Ureter (tissue), 1 donor: ENCODE data around the gene BOK. TPM values are rescaled to one million over a fixed set of nuclear protein-coding genes. Genes with fewer than 3 reads are reported as not detected.

Source experiments
- DNase-seq: peaks from one replicate; pipeline ENCODE4 v3.0.0-alpha.2; 2020; ENCODE audit warnings: low spot score
- total RNA-seq: library from RNA; stranded (reverse); gene quantifications from one replicate; pipeline ENCODE4 v1.2.4, GENCODE V29; 2023
- donor health status: DM: yes; HTN: yes; CAD: no.

Gene BOK
- total RNA-seq, 1 donor from 2014 or later: 16.0 TPM

DNA sequence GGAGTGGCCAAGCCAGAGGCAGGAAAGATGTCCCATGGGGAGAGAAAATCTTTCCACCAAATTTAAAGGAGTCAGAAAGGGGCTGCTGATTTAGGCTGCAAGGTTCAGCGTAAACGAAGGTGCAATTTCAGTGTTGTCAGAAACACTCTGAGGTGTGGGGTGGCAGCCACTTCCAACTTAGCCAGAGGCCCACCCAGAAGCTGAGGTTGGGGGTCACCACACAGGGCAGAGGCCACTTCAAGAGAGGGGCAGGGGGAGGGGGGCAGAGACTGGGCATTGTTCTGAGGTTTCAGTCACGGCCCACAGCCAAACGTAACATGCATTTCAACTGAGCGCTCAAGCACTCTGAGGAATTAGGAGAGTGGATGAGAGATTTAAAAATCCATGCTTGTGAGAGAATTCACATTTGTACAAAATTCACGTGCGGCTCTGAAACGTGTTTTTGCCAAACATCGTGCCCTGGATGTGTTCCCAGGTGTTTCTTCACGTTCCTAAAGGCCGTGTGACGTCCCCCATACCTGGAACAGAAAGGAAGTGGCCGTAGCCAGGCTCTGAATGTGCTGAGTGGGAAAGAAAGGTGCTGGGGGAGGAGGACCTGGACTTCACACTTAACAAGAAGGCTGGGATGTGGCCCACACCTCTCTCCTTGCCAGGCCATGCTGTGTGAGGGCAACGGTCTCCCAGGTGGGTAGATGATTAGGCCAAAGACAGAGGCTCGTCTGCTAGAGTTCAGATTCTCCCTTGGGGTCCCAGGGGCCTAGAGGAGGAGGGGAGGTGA, 19.5 kb upstream of the BOK start:
- no peak for DNase-seq

DNA sequence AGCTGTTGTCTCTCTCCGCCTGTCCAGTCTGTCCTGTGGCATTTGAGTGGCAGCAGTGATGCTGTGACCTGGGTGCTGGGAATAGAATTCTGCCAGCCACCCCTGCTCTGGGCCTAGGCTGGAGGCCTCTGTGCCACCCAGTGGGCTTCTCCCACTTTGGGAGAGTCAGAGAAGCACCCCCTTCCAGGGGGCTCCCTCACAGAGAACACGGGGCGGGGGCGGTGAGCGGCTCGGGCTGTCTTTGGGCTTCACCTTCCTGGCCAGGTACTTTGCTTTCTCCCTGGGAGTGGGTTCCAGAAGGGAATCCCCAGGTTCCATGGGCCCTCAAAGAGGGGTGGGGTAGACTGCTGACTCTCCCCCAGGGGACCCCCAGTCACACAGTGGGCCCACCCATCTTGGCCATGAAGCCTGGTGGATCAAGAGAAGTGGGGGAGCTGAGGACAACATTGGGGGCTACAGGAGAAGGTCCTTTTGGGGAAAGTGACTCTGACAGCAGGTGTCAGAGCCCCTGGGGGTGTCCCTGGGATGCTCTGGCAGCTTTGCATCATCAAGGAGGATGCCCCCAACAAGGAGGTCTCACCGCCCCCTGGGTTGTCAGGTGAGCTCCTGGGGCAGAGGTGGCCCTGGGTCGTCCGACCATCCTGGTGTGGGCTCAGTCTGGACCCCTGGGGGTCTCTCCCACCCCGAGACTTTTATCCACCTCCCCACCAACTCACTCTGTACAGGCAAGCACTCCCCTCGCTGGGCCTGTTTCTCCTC, 18.8 kb upstream of the BOK start:
- DNase-seq: no peak

DNA sequence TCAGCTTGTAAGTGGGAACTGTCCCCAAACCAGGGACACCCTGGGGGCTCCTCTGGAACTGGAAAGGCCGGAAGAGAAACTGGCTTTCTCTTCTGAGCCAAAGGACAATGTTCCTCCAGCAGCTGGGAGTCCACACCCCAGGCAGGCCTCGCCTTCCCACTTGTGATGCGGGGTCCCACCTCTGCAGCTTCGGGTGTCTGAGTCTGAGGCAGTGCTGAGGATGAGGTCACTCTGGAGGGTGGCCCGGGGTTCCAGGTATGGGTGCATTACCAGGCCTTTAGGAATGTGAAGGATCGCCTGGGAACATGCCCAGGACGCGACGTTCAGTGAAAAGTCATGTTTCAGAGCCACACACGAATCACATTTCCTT, 18.2 kb upstream of the BOK start:
- no peak for DNase-seq

DNA sequence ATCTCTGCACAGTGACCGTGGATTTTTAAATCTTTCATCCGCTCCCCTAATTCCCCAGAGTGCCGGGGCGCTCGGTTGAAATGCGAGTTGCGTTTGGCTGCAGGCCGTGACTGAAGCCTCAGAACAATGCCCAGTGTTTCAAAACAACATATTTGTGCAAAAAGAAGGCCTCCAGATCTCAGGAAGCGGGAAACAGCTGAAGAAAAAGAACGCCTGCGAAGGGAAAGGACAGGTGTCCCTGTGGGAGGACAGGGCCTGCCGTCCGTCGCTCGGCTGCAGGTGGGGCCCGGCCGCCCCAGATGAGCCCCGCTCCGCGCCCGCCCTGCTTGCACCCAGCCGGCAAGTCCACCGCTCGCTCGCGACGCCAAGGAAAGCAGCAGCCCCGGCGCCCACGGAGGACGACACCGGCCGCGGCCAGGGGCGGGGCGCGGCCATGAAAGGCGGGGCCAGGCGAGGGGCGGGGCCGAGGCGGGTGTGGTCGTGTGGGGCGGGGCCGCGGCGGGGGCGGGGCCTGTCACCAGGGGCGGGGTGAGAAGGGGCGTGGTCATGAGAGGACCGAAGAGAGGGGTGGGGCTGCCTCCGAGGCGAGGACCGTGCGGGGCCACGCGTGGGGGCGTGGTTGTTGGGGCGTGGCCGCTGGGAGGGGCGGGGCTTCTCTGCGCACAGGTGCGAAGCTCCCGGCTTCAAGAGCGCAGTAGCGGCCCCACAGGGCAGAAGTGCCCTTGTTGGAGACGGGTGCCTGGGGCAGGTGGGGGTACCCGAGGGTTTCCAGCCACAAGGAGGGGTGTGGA, 17.6 kb upstream of the BOK start:
- DNase-seq: no peak

DNA sequence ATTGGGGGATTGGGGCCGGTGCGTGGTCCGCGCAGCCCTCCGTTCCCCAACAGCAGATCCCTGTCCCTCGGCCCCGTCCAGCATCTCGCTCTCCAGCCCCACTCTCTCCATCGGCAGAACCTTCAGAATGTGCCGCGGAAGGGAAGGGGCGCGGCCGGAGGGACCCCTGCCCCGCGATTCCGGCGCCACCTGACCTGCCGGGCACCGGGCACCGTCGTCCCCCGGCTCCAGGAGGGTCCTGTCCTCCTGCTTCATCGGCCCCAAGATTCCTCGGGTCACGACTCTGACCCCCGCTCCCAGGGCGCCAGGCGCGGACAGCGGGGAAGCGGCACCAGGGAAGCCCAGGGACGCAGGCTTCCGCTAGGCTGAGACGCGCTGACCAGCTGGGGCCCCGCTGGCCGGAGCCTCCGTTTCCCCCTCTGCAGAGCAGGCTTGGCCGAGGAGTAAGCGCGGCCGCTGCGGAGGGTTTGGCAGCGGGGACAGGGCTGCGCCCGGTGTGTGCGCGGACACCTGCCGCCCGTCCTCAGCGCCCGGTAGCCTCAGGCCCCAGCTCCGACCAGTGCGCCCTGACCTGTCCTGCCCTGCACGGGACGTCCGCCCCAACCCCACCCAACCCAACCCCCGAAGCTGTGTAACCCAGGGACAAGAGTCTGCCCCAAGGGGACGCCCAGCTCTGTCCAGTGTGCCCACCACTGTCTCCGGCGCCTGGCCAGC, 16.8 kb upstream of the BOK start:
- DNase-seq: no peak

DNA sequence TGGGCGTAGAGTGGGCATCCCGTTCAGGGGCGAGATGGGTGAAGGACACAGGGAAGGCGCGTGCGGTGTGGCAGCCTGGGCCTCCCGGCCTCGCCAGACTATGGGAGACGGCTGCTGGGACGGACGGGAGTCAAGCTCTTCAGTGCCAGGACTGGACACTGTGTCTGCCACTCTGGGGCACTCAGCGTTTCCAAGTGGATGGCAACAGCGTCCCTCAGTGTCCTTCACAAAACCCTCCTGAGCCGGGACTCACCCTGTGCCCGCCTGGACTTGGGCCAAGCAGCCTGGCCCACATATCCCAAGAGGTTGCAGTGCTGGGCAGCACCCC, 16.3 kb upstream of the BOK start:
- no peak for DNase-seq

DNA sequence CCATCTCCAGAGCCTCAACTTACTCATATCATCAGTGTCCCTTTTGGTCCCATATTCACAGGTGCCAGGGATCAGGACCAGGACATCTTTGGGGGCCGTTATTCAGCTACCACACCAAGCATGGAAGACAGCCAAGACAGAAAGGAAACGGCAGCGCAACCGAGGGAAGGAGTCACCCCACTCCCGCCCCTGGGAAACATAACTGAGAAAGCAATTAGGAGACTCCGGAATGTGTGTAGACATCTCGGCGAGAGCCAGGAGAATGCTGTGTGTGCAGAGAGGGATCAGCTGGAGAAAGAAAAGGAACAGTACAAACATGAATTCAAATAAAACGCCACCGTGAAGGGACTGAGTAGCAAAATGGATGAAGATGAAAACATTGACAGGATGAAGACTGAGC, 13.4 kb upstream of the BOK start:
- DNase-seq: no peak

DNA sequence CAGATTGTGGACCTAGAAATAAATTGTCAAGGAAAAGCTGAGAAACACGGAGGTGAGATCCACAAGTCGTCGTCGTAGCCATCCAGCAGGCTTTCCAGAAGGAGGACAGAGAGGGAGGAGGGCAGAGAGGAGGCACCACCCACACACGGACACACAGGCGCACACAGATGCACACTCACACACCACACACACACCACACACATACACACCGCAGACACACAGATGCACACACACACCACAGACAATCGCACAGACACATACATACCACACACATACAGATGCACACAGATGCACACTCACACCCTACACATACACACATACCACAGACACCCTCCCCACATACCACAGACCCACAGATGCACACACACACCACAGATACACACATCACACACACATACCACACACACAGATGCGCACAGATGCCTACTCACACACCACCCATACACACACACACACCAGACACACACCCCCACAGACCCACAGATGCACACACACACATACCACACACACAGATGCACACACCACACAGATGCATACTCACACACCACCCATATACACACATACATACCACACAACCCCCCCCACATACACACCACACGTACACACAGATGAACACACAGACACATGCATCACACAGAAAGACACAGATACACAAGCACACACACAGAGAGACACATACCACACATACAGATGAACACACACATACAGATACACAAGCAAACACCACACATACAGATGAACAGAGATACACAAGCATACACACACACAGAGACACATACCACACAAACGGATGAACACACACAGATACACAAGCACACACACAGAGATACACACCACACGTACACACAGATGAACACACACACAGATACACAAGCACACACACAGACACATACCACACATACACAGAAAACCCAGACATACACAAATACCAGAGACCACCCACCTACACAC, 12.7 kb upstream of the BOK start:
- no peak for DNase-seq

DNA sequence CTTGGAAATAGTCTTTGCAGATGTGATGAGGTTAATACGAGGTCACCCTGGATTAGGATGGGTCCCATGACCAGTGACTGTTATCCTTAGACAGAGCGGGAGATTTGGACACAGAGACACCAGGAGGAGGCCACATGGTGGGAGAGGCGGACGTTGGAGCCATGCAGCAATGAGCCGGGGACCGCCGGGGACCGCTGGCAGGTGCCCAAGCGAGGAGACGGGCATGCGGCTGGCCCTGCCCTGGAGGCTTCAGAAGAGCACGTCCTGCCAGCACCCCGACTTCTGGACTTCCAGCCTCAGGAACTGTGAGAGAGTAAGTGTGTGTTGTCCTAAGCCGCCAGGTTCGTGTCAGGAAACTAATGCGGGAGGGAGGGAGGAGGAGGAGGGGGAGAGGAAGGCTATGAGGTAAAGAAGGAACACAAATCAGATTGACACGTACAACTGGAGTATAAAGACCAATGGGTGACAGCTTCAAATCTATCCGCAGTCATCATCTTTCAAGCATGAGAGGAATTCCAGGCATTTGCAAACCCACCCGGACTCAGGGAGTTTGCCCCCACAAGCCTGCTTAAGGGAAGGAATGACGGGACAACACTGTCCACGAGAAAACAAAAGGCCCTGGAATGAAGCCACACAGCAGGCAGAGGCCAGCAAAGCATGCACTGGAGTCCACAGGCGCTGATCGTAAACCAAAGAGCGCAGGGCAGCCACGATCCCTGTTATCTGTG, 11.6 kb upstream of the BOK start:
- no peak for DNase-seq

DNA sequence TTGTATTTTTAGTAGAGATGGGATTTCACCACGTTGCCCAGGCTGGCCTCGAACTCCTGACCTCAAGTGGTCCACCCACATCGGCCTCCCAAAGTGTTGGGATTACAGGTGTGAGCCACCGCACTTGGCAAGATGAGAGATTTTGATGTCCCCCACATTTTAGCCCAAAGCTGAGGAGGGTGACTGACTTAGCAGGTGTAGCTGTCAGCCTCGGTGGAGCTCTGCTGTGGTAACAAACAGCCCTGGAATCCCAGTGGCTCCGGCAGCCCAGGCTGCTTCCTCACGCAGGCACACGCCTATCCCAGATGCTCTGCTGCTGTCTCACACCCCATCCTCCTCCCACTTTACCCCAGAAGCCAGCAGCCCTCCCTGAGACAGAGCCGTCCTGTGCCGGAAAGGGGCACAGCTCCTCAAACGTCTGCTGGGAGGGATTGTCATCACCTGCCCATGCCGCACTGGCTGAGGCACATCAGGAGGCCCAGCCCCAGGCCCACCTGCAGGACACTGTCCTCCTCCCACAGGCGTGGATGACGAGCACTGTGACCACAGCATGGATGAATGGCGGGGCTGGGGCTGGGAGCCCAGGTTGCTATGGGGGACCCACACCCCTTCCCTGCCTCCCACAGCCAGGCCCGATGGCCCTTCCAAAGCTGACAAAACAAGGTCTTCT, 10.6 kb upstream of the BOK start:
- DNase-seq: no peak

DNA sequence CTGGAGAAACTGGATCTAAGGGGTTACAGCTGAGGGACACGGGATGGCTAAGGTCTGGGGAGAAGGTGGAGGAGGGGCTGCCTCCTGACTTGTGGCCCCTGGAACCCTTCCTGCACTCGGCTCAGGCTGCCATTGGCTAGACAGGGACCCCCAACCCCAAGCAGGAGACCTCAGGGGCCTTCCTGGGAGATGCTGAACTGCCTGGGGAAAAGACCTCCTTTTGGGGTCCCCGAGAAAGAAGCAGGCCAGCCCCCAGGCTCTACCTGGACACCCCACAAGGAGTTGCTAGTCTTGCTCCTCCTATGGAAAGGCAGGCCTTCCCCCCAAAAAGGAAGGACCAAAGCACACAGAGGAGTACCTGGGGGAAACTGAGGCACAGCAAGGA, 10.1 kb upstream of the BOK start:
- DNase-seq: no peak

DNA sequence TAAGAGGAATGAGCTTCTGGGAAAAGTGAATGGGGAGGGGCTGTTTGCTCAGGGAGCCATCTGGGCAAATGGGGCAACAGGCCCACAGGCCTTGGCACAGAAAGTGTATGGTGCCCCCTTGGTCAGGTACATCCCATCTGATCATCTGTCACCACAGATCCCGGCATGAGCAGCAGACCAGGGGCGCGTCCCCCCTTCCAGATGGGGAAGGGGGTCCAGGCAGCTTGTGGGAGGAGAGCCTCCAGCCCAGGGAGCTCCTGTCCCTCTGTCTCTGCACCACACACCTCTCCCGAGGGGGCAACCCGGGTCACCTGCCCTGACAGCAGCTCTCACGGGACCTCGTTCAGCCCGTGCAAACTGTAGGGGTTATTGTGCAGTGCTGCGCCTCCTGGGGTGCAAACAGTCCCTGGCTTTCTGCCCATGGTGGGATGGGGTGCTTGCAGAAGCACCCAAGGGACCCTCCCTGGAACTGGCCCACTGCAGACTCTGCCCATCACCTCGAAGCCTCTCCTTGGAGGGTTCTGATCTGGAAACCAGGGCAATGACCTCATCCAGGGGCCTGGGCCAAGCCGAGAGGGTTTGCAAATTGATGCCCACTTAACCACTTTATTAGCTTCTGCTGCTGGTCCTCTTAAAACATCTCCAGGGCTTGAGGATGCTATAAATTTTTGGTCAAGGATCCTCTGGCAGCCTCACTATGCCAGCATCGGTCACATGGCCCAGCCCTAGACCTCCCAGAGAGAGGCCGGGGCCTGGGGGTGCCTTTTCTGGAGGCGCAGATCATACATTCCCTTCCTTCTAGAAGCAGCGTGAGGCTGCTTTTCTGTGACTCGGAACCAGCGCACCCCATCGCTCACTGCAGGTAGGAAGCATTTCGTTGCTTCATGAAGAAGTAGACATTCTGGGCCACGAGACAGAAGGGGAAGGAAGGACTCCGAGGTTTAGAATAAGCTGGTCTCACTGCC, 7.6 kb upstream of the BOK start:
- DNase-seq: no peak

DNA sequence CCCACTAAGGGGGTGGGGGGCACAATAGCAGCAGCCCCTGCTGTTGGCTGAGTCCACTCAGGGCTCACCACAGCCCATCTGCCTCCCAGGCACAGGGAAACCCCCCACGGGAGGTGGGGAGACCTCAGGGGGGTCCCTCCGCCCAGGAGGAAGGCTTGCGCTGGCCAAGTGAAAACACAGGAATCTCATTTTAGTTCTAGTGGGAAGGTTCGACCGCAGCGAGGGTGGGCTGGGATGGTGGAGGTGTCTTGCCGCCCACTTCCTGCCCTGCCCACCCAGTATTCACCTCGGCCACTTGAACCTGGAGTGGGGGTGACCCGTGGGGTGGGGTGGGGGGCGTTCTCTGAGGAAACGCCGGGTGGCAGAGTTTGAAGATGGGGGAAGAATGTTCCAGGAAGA, 6.9 kb upstream of the BOK start:
- no peak for DNase-seq

DNA sequence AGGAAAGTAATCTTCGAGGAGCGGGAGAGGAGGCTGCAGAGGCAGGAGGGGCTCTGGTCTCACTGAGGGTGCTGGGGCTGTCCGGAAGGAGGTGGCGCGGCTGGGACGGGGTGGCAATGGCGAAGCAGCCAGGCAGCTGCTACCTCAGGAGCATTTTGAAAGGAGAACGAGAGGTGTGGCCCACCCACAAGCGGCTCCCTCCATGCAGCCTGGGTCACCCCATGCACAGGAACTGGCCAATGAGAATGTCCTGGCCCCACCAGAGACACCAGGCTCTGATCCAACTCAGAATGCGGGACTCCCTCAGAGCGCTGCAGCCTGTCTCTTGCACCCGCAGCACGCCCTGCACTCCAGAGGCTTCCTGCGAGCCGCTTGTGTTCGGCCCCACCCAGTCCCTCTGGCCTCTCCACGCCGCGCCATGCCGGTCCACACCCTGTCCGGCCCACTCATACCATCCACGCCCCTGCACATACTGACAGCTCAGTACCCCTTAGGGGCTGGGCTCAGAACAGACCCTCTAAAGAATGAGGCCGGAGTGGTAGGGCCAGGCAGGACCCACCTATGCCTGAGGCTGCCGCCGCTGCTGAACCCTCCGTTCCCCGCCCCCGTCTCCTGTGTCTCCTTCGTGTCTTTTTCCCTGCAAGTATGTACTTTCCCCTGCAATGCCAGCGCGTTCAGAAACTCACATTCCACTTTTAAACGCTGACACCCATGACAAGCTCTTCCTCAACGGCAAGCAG, 6.4 kb upstream of the BOK start:
- DNase-seq: no peak

DNA sequence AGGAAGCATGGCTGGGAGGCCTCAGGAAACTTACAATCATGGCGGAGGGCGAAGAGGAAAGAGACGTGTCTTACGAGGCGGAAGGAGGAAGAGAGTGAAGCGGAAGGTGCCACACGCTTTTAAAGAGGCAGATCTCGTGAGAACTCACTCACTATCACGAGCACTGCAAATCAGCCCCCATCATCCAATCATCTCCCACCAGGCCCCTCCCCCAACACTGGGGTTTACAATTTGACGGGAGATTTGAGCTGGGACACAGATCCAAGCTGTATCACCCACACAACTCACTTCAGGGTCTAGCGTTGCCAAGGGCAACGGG, 5.1 kb upstream of the BOK start:
- no peak for DNase-seq

DNA sequence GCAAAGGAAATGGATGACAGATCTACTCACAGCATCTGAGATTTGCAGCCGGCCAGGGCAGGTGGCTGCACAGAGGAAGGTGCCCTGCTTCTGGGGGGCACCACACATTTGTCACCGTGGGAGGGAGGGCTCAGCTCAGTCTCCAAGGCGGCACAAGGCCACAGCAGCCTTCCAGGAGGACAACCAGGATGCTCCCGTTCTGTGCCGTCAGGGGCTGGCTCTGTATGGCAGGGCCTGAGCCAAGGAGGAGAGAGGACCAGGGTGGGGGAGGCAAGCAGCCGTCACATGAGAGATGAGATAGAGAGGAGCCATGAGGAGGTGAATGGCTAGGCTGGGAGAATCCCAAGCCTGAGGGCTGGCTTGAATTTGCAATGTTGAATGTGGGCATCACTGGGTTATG, 4.6 kb upstream of the BOK start:
- no peak for DNase-seq

DNA sequence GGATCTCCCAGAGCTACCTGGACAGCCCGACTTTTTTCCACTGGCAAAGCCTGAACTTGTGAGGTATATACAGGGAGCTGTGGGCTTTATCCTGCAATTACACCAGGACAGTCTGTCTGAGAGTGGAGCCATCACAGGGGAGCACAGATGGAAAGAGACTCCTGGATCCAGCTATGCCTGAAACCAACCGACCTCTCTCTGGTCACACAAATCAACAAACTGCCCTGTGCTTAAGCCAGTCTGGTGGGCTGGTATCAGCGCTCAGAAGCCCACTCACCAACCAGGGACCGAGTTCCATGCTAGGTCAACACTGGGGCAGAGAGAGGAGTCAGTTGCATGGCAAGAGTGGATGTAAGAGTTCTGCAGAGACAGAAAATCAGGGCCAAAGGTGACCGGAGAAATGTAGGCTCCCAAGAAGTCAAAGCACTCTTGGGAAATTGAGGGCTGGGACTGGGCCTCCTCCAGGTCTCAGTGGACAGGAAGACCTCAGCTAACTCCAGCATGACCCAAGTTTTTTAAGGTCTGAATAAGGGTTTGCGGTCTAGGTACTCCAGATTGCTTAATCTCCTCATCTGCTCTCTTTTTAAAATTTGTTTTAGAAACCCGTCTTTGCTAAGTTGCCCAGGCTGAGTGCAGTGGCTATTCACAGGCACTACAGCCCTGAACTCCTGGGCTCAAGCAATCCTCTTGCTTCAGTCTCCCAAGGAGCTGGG, 3.8 kb upstream of the BOK start:
- no peak for DNase-seq
